ENCODE data around the gene ELOA. TPM values are rescaled to one million over a fixed set of nuclear protein-coding genes. Genes with fewer than 3 reads are reported as not detected.
"Not testable (repeated sequence)": the region's sequence is repeated elsewhere in the genome, so short reads cannot be mapped to it uniquely, and the experiment has no call there.

The ELOA gene
- total RNA-seq, 1 donor from 2014 or later, result 30.4 TPM

- H3K4me3 Mint-ChIP-seq, result peak overlapping the region; percentile 87
- no peak for TF ChIP-seq CTCF (IDR thresholded peaks at IDR 0.05; ENCODE audit: unreplicated experiment)
- peaks cover 22% of the 10 kb centered on the region for H3K4me1 Mint-ChIP-seq
- H3K27me3 Mint-ChIP-seq (ENCODE audit: low read depth), result no peaks in the 10 kb centered on the region
- no peaks in the 10 kb centered on the region for H3K9me3 Mint-ChIP-seq
- DNase-seq (ENCODE audit: low spot score in 2 of 2, unreplicated experiment in 2 of 2), result no peak
- H3K27ac Mint-ChIP-seq, result peak overlapping the region; percentile 77
- H3K36me3 Mint-ChIP-seq, result peaks cover 10% of the 10 kb centered on the region
Observed at GRCh38 chr1:23779826-23780371, 36.6 kb downstream of the ELOA start.

GRCh38 chr1:23783141-23783540 lies 39.9 kb downstream of the ELOA start:
- H3K27ac Mint-ChIP-seq; DNase-seq (ENCODE audit: low spot score in 2 of 2, unreplicated experiment in 2 of 2); H3K4me3 Mint-ChIP-seq; H3K27me3 Mint-ChIP-seq (ENCODE audit: low read depth); H3K9me3 Mint-ChIP-seq: not testable (repeated sequence)
- Mint-ChIP-seq H3K4me1 (peaks cover 13% of the 10 kb centered on the region), H3K36me3 (peaks cover 34% of the 10 kb centered on the region)

GRCh38 chr1:23784846-23785245 lies 41.6 kb downstream of the ELOA start:
- Mint-ChIP-seq H3K9me3 (no peaks in the 10 kb centered on the region), H3K27ac (no peak overlapping the region), H3K36me3 (peaks cover 35% of the 10 kb centered on the region)

GRCh38 chr1:23787701-23788100 lies 44.4 kb downstream of the ELOA start:
- TF ChIP-seq CTCF (IDR thresholded peaks at IDR 0.05; ENCODE audit: unreplicated experiment), result no peak
- Mint-ChIP-seq H3K27ac (no peak overlapping the region), H3K4me3 (no peak overlapping the region), H3K27me3 (ENCODE audit: low read depth) (no peaks in the 10 kb centered on the region), H3K36me3 (peaks cover 30% of the 10 kb centered on the region), H3K9me3 (no peaks in the 10 kb centered on the region), H3K4me1 (peaks cover 20% of the 10 kb centered on the region)
- DNase-seq (ENCODE audit: low spot score in 2 of 2, unreplicated experiment in 2 of 2), result no peak

More at GRCh38 chr1:23784846-23785245, 41.6 kb downstream of the ELOA start:
- no peak for TF ChIP-seq CTCF (IDR thresholded peaks at IDR 0.05; ENCODE audit: unreplicated experiment)
- DNase-seq (ENCODE audit: low spot score in 2 of 2, unreplicated experiment in 2 of 2), result no peak
- no peak overlapping the region for H3K4me3 Mint-ChIP-seq
- H3K4me1 Mint-ChIP-seq, result peaks cover 5% of the 10 kb centered on the region
- H3K27me3 Mint-ChIP-seq (ENCODE audit: low read depth), result no peaks in the 10 kb centered on the region

GRCh38 chr1:23788695-23789094 lies 45.4 kb downstream of the ELOA start:
- H3K4me1 Mint-ChIP-seq, result peaks cover 20% of the 10 kb centered on the region
- peaks cover 30% of the 10 kb centered on the region for H3K36me3 Mint-ChIP-seq
- H3K27me3 Mint-ChIP-seq (ENCODE audit: low read depth), result no peaks in the 10 kb centered on the region
- no peak for TF ChIP-seq CTCF (IDR thresholded peaks at IDR 0.05; ENCODE audit: unreplicated experiment)
- H3K4me3 Mint-ChIP-seq, result no peak overlapping the region
- H3K9me3 Mint-ChIP-seq, result no peaks in the 10 kb centered on the region
- no peak overlapping the region for H3K27ac Mint-ChIP-seq
- no peak for DNase-seq (ENCODE audit: low spot score in 2 of 2, unreplicated experiment in 2 of 2)

- peaks cover 23% of the 10 kb centered on the region for H3K36me3 Mint-ChIP-seq
- TF ChIP-seq CTCF (IDR thresholded peaks at IDR 0.05; ENCODE audit: unreplicated experiment), result no peak
- H3K4me1 Mint-ChIP-seq, result peaks cover 20% of the 10 kb centered on the region
- peak within 1 kb of the TSS; percentile 99 for H3K4me3 Mint-ChIP-seq
- H3K9me3 Mint-ChIP-seq, result no peaks in the 10 kb centered on the region
- peak; percentile 82 to 92 for DNase-seq (ENCODE audit: low spot score in 2 of 2, unreplicated experiment in 2 of 2)
- H3K27me3 Mint-ChIP-seq (ENCODE audit: low read depth), result no peaks in the 10 kb centered on the region
- H3K27ac Mint-ChIP-seq, result peak within 1 kb of the TSS; percentile 96
Observed at GRCh38 chr1:23790696-23791515, 47.6 kb downstream of the ELOA start, which contains the start of gene LYPLA2. TSS of gene LYPLA2 (plus strand) at chr1:23791145. CDS start at chr1:23792683, 1,538 bp downstream.

All from mesothelial cell of epicardium (in vitro differentiated cells).